CD4-positive, alpha-beta T cell treated with Interleukin-6 at 100 ng/mL for 8 hours (primary cell): ENCODE results near the gene VWA3B.
"Not testable (repeated sequence)": the region's sequence is repeated elsewhere in the genome, so short reads cannot be mapped to it uniquely, and the experiment has no call there.

Experiments
- DNase-seq: peaks from one replicate; pipeline ENCODE4 v3.0.0-alpha.2; 2020; ENCODE audit warnings: mixed read lengths, low spot score

VWA3B gene

GRCh38 chr2:98086491-98087446, at the start of gene VWA3B:
TSS of gene VWA3B (plus strand) at chr2:98087167. CDS start at chr2:98093093, 5,926 bp downstream.
- no peak for DNase-seq

GRCh38 chr2:98037206-98037605, 49.8 kb upstream of the VWA3B start:
- no peak for DNase-seq

- DNase-seq = no peak
Measured at GRCh38 chr2:98037666-98038336, 49.2 kb upstream of the VWA3B start.

GRCh38 chr2:98039085-98039756, 47.7 kb upstream of the VWA3B start:
- DNase-seq = no peak

GRCh38 chr2:98040331-98040939, 46.5 kb upstream of the VWA3B start:
- no peak for DNase-seq

GRCh38 chr2:98043101-98043500, 43.9 kb upstream of the VWA3B start:
- DNase-seq = no peak

GRCh38 chr2:98044730-98045129, 42.2 kb upstream of the VWA3B start:
- DNase-seq = not testable (repeated sequence)

- no peak for DNase-seq
Measured at GRCh38 chr2:98050070-98050469, 36.9 kb upstream of the VWA3B start.

- DNase-seq = no peak
Measured at GRCh38 chr2:98058191-98058975, 28.6 kb upstream of the VWA3B start.

GRCh38 chr2:98060277-98060676, 26.7 kb upstream of the VWA3B start:
- DNase-seq = no peak

- DNase-seq = no peak
Measured at GRCh38 chr2:98063291-98063854, 23.6 kb upstream of the VWA3B start.

GRCh38 chr2:98065808-98066207, 21.2 kb upstream of the VWA3B start:
- DNase-seq = no peak

GRCh38 chr2:98067160-98067559, 19.8 kb upstream of the VWA3B start:
- no peak for DNase-seq

GRCh38 chr2:98070081-98070480, 16.9 kb upstream of the VWA3B start:
- DNase-seq = no peak

- DNase-seq = no peak
Measured at GRCh38 chr2:98072442-98072841, 14.5 kb upstream of the VWA3B start.

GRCh38 chr2:98078701-98079100, 8.3 kb upstream of the VWA3B start:
- DNase-seq = no peak

GRCh38 chr2:98084151-98084868, 2.7 kb upstream of the VWA3B start:
- DNase-seq = no peak

- no peak for DNase-seq
Measured at GRCh38 chr2:98084869-98085238, 2.1 kb upstream of the VWA3B start.

GRCh38 chr2:98085649-98086048, 1.3 kb upstream of the VWA3B start:
- DNase-seq = no peak

- DNase-seq = no peak
Measured at GRCh38 chr2:98087447-98088020, 567 bp downstream of the VWA3B start.
